ENCODE data around the gene DBNDD2.

Gene DBNDD2

GRCh38 chr20:45452238-45452637 lies 44.1 kb downstream of the DBNDD2 start:
- no peak for DNase-seq (ENCODE audit: low spot score)

- no peak for DNase-seq (ENCODE audit: low spot score)
Observed at GRCh38 chr20:45452772-45453691, 44.9 kb downstream of the DBNDD2 start.

GRCh38 chr20:45456632-45457031 lies 48.5 kb downstream of the DBNDD2 start:
- DNase-seq (ENCODE audit: low spot score): no peak

- DNase-seq (ENCODE audit: low spot score): peak; percentile 32
Observed at GRCh38 chr20:45459606-45460005, 51.5 kb downstream of the DBNDD2 start.

Measured in AG20443 (cell line).